Loucy (cell line): ENCODE results near the gene ACTG1.

Source experiments
- H2AFZ ChIP-seq: fragments of 200-600 bp; sonication (generic); 2 replicates; pipeline ENCODE4 v1.6.0; 2016; ENCODE audit warnings: antibody characterized with exemption, mild to moderate bottlenecking, low read length, moderate library complexity
- H3F3A ChIP-seq: fragments of 200-600 bp; 2 replicates; pipeline ENCODE4 v1.6.0; 2016; ENCODE audit warnings: antibody characterized with exemption, low read depth, mild to moderate bottlenecking
- H3K27me3 ChIP-seq: fragments of 200-600 bp; sonication (generic); 2 replicates; pipeline ENCODE4 v1.6.1; 2014; ENCODE audit warnings: low read length, mild to moderate bottlenecking; ENCODE audit not compliant: insufficient read depth, poor library complexity, severe bottlenecking
- H3K36me3 ChIP-seq: fragments of 200-600 bp; sonication (generic); 2 replicates; pipeline ENCODE4 v1.6.1; 2016; ENCODE audit warnings: low read length; ENCODE audit not compliant: insufficient read depth
- H3K4me1 ChIP-seq: fragments of 200-600 bp; sonication (generic); 2 replicates; pipeline ENCODE4 v1.5.1; 2014; ENCODE audit warnings: low read length, mild to moderate bottlenecking; ENCODE audit not compliant: insufficient read depth, poor library complexity, severe bottlenecking
- H3K4me2 ChIP-seq: fragments of 200-600 bp; sonication (generic); 2 replicates; pipeline ENCODE4 v1.6.0; 2014; ENCODE audit warnings: antibody characterized with exemption, low read length, low read depth, mild to moderate bottlenecking; ENCODE audit not compliant: poor library complexity, severe bottlenecking
- H3K4me3 ChIP-seq: fragments of 200-600 bp; sonication (generic); 2 replicates; pipeline ENCODE4 v1.5.1; 2014; ENCODE audit warnings: low read length, mild to moderate bottlenecking, mixed read lengths; ENCODE audit not compliant: poor library complexity, severe bottlenecking
- H3K79me2 ChIP-seq: fragments of 200-600 bp; sonication (generic); 2 replicates; pipeline ENCODE4 v1.6.1; 2014; ENCODE audit warnings: low read length; ENCODE audit not compliant: insufficient read depth
- H3K9ac ChIP-seq: fragments of 200-600 bp; sonication (generic); 2 replicates; pipeline ENCODE4 v1.6.0; 2014; ENCODE audit warnings: mild to moderate bottlenecking, low read depth, low read length, moderate library complexity; ENCODE audit not compliant: poor library complexity, severe bottlenecking
- H3K9me2 ChIP-seq: fragments of 200-600 bp; sonication (generic); replicated peaks from 2 replicates; pipeline ENCODE4 v1.6.1; 2016; ENCODE audit warnings: low read depth, low read length, mixed read lengths
- H3K9me3 ChIP-seq: fragments of 200-600 bp; sonication (generic); 2 replicates; pipeline ENCODE4 v1.6.1; 2014; ENCODE audit warnings: mild to moderate bottlenecking, antibody characterized with exemption, low read length, low read depth; ENCODE audit not compliant: insufficient read depth
- H4K20me1 ChIP-seq: fragments of 200-600 bp; sonication (generic); 2 replicates; pipeline ENCODE4 v1.6.0; 2014; ENCODE audit warnings: antibody characterized with exemption, low read length, mild to moderate bottlenecking; ENCODE audit not compliant: insufficient read depth, poor library complexity, severe bottlenecking
- EZH2phosphoT487 ChIP-seq: fragments of 200-600 bp; IDR thresholded peaks from 2 replicates; pipeline ENCODE4 v1.6.1; 2018; ENCODE audit warnings: antibody characterized with exemption, mild to moderate bottlenecking, moderate library complexity, borderline replicate concordance
- TF ChIP-seq, protein P1 (sequence below): fragments of 200-600 bp; sonication (generic); conservative IDR thresholded peaks from 2 replicates; pipeline ENCODE4 v1.5.1; 2014; ENCODE audit warnings: mild to moderate bottlenecking, antibody characterized with exemption, low read length

Gene ACTG1

DNA sequence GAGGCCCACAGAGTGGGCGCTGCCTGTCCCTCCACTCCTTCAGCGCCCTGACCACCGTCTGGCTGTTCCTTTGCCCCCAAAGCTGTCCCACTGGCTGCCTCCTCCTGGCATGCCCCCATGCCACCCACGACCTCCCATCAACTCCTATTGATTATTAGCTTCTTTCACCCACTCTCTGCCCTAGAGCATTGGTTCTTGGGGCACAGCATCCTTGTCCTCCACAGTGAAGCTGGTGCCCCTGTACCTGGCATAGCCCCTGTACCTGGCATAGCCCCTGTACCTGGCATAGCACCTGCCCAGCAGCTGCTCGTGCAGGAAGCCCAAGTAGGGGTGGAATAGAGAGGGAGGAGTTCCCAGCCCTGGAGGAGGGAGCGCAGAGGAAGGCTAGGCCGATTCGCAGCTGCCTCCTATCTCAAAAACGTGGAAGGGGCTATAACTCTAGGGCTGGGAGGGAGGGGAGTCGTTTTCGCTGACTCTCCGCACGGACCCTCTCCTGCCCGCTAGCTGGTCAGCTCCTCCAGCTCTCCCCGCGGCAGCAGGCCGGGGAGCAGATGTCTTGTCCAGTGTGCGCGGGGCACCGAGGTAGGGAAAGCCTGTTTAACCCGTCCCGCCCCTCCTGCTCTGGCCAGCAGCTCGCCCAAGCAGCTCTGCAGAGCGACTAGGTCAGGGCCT is 5.7 kb upstream of the ACTG1 start:
- peak overlapping the region; percentile 64 for H3K9ac ChIP-seq
- TF ChIP-seq, protein P1, sequence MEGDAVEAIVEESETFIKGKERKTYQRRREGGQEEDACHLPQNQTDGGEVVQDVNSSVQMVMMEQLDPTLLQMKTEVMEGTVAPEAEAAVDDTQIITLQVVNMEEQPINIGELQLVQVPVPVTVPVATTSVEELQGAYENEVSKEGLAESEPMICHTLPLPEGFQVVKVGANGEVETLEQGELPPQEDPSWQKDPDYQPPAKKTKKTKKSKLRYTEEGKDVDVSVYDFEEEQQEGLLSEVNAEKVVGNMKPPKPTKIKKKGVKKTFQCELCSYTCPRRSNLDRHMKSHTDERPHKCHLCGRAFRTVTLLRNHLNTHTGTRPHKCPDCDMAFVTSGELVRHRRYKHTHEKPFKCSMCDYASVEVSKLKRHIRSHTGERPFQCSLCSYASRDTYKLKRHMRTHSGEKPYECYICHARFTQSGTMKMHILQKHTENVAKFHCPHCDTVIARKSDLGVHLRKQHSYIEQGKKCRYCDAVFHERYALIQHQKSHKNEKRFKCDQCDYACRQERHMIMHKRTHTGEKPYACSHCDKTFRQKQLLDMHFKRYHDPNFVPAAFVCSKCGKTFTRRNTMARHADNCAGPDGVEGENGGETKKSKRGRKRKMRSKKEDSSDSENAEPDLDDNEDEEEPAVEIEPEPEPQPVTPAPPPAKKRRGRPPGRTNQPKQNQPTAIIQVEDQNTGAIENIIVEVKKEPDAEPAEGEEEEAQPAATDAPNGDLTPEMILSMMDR = no peak
- no peak for TF ChIP-seq EZH2phosphoT487
- H3K4me3 ChIP-seq = peak overlapping the region; percentile 76
- peaks cover 45% of the 10 kb centered on the region for H3K79me2 ChIP-seq
- H3K9me3 ChIP-seq = no peaks in the 10 kb centered on the region
- peaks cover 27% of the 10 kb centered on the region for H4K20me1 ChIP-seq
- H3K9me2 ChIP-seq = no peaks in the 10 kb centered on the region
- H3K4me1 ChIP-seq = peaks cover 41% of the 10 kb centered on the region
- H3K4me2 ChIP-seq = peak overlapping the region; percentile 94
- H2AFZ ChIP-seq = no peak overlapping the region
- H3K36me3 ChIP-seq = no peaks in the 10 kb centered on the region
- H3K27me3 ChIP-seq = no peaks in the 10 kb centered on the region
- peaks cover 10% of the 10 kb centered on the region for H3F3A ChIP-seq

DNA sequence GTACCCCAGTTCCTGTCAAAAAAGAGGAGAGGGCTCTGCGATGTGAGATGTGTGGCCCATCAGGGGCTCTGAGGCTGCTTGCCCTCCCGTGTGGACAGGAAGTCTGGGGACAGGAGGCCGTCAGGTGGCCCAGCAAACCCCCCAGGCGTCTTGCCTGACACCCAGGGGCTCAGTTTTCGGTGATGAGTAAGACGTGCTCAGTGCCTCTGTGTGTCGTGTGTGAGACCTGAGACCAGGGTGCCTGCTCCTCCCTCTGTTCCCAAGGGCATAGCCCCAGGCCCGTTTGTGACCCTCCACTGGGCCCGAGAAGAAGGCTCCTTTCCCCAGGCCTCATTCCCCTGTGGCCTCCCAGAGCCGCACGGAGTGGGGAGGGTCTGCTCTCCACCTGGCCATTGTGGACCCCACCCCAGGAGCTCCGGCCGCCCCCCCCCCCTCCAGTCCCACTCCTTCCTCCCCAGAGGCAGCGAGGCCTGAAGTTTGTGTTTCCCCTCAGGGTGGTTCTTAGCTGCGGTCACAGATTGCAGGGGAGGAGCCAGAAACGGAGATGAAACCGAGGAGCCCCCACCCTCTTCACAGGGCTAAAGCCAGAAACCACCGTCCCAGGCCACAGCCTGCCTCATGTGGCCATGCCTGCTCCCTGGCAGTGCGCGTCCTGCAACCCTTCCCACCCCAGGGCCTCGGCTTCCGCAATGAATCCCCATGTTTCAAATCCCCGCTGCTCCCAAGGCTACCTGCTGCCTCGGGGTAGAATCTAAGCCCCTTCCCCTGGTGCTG is 4.9 kb upstream of the ACTG1 start:
- Histone ChIP-seq H3K27me3 (peaks cover under 1% of the 10 kb centered on the region), H3K4me1 (peaks cover 41% of the 10 kb centered on the region), H3K9me3 (no peaks in the 10 kb centered on the region), H3F3A (peaks cover 10% of the 10 kb centered on the region), H3K9me2 (no peaks in the 10 kb centered on the region), H3K9ac (peak overlapping the region; percentile 64), H2AFZ (no peak overlapping the region), H3K4me2 (peak overlapping the region; percentile 94), H3K79me2 (peaks cover 51% of the 10 kb centered on the region), H4K20me1 (peaks cover 27% of the 10 kb centered on the region), H3K36me3 (no peaks in the 10 kb centered on the region), H3K4me3 (peak overlapping the region; percentile 76)
- TF ChIP-seq, protein P1 = no peak
- no peak for TF ChIP-seq EZH2phosphoT487

DNA sequence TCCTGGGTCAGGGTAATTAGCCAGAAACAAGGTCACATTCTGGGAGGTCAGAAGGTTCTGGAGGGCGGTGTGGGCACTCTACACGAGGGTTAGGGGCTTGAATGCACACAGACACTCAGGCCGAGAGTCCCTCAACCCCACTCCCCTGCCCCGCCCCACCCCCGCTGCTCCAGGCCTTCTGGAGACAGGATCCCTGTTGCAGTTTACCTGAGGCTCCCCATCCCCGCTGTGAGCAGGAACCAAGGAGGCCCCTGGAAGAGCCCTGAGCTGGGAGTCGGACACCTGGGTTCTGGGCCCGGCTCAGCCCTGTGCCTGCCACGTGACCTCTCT is 4.4 kb upstream of the ACTG1 start:
- Histone ChIP-seq H3K79me2 (peaks cover 56% of the 10 kb centered on the region), H2AFZ (no peak overlapping the region), H3F3A (peaks cover 10% of the 10 kb centered on the region), H4K20me1 (peaks cover 33% of the 10 kb centered on the region), H3K36me3 (peaks cover 4% of the 10 kb centered on the region; the same call in 1 of the 2 replicates), H3K9me2 (no peaks in the 10 kb centered on the region), H3K4me2 (peak overlapping the region; percentile 94), H3K27me3 (peaks cover 6% of the 10 kb centered on the region), H3K4me3 (peak overlapping the region; percentile 76), H3K9ac (peak overlapping the region; percentile 64), H3K9me3 (no peaks in the 10 kb centered on the region), H3K4me1 (peaks cover 41% of the 10 kb centered on the region)
- TF ChIP-seq, protein P1 = no peak
- no peak for TF ChIP-seq EZH2phosphoT487
